ENCODE measurements around the gene PDZRN3. TPM values are rescaled to one million over a fixed set of nuclear protein-coding genes. Genes with fewer than 3 reads are reported as not detected.

PDZRN3 gene
- total and polyA plus RNA-seq, 2 donors (not counting 1 experiment from before 2014, with no cell fraction given), result 14.6 to 56.3 TPM

GRCh38 chr3:73516631-73517030 lies 108.1 kb downstream of the PDZRN3 start:
- Histone ChIP-seq H3K4me2 (ENCODE audit: extremely low read depth, insufficient read depth, low read length) (peak overlapping the region; percentile 4), H3K27me3 (ENCODE audit: control insufficient read depth, insufficient read depth, low read length) (no peaks in the 10 kb centered on the region), H3K4me3 (replicated peaks in 1 of 4; ENCODE audit: control extremely low read depth in 1 of 4, insufficient read depth in 1 of 4, low read depth in 3 of 4, low read length in 4 of 4) (no peak overlapping the region), H3K79me2 (ENCODE audit: control insufficient read depth, insufficient read depth, low read length) (peaks cover 8% of the 10 kb centered on the region), H3K4me1 (ENCODE audit: control insufficient read depth, extremely low read depth, insufficient read depth, low read length) (peaks cover 7% of the 10 kb centered on the region), H3K36me3 (ENCODE audit: control insufficient read depth, insufficient read depth, low read length) (no peaks in the 10 kb centered on the region), H3K27ac (ENCODE audit: insufficient read depth, low read length) (no peak overlapping the region), H3K9me3 (ENCODE audit: control insufficient read depth, insufficient read depth, low read depth, low read length) (no peaks in the 10 kb centered on the region), H3K9ac (ENCODE audit: insufficient read depth, low read length) (no peak overlapping the region), H2AFZ (ENCODE audit: low read length) (no peak overlapping the region), H4K20me1 (ENCODE audit: control insufficient read depth, extremely low read depth, insufficient read depth, low read length) (no peaks in the 10 kb centered on the region)
- no peak for TF ChIP-seq EZH2 (IDR thresholded peaks at IDR 0.05; ENCODE audit: low read length, missing control alignments)
- no peak for TF ChIP-seq CTCF (conservative IDR thresholded peaks at IDR 0.05 in 1 of 2, IDR thresholded peaks at IDR 0.05 in 1 of 2; ENCODE audit: low read depth in 1 of 2, low read length in 2 of 2)
- peak in 1 of 2 donors; percentile 95 for DNase-seq (ENCODE audit: low read depth in 2 of 2)

- H3K27ac ChIP-seq (ENCODE audit: insufficient read depth, low read length), result no peak overlapping the region
- DNase-seq (ENCODE audit: low read depth in 2 of 2), result no peak
- no peaks in the 10 kb centered on the region for H3K9me3 ChIP-seq (ENCODE audit: control insufficient read depth, insufficient read depth, low read depth, low read length)
- no peaks in the 10 kb centered on the region for H3K27me3 ChIP-seq (ENCODE audit: control insufficient read depth, insufficient read depth, low read length)
- no peak overlapping the region for H2AFZ ChIP-seq (ENCODE audit: low read length)
- no peaks in the 10 kb centered on the region for H3K36me3 ChIP-seq (ENCODE audit: control insufficient read depth, insufficient read depth, low read length)
- peaks cover 21% of the 10 kb centered on the region for H3K4me1 ChIP-seq (ENCODE audit: control insufficient read depth, extremely low read depth, insufficient read depth, low read length)
- H4K20me1 ChIP-seq (ENCODE audit: control insufficient read depth, extremely low read depth, insufficient read depth, low read length), result no peaks in the 10 kb centered on the region
- no peak overlapping the region for H3K4me3 ChIP-seq (replicated peaks in 1 of 4; ENCODE audit: control extremely low read depth in 1 of 4, insufficient read depth in 1 of 4, low read depth in 3 of 4, low read length in 4 of 4)
- TF ChIP-seq EZH2 (IDR thresholded peaks at IDR 0.05; ENCODE audit: low read length, missing control alignments), result no peak
- no peak for TF ChIP-seq CTCF (conservative IDR thresholded peaks at IDR 0.05 in 1 of 2, IDR thresholded peaks at IDR 0.05 in 1 of 2; ENCODE audit: low read depth in 1 of 2, low read length in 2 of 2)
- peaks cover 10% of the 10 kb centered on the region for H3K79me2 ChIP-seq (ENCODE audit: control insufficient read depth, insufficient read depth, low read length)
- H3K9ac ChIP-seq (ENCODE audit: insufficient read depth, low read length), result no peak overlapping the region
- H3K4me2 ChIP-seq (ENCODE audit: extremely low read depth, insufficient read depth, low read length), result no peak overlapping the region
These were observed 111.5 kb downstream of the PDZRN3 start for GRCh38 chr3:73513260-73513659.

GRCh38 chr3:73511571-73512525 lies 112.9 kb downstream of the PDZRN3 start:
- DNase-seq (ENCODE audit: low read depth in 2 of 2), result peak in 1 of 2 donors; percentile 76
- H4K20me1 ChIP-seq (ENCODE audit: control insufficient read depth, extremely low read depth, insufficient read depth, low read length), result no peaks in the 10 kb centered on the region
- H3K9ac ChIP-seq (ENCODE audit: insufficient read depth, low read length), result peak overlapping the region; percentile 10

More at GRCh38 chr3:73511571-73512525, 112.9 kb downstream of the PDZRN3 start:
- Histone ChIP-seq H3K27me3 (ENCODE audit: control insufficient read depth, insufficient read depth, low read length) (no peaks in the 10 kb centered on the region), H3K4me1 (ENCODE audit: control insufficient read depth, extremely low read depth, insufficient read depth, low read length) (peaks cover 20% of the 10 kb centered on the region), H3K27ac (ENCODE audit: insufficient read depth, low read length) (peak overlapping the region; percentile 71), H3K9me3 (ENCODE audit: control insufficient read depth, insufficient read depth, low read depth, low read length) (no peaks in the 10 kb centered on the region), H3K36me3 (ENCODE audit: control insufficient read depth, insufficient read depth, low read length) (no peaks in the 10 kb centered on the region), H3K4me2 (ENCODE audit: extremely low read depth, insufficient read depth, low read length) (peak overlapping the region; percentile 90), H3K4me3 (replicated peaks in 1 of 4; ENCODE audit: control extremely low read depth in 1 of 4, insufficient read depth in 1 of 4, low read depth in 3 of 4, low read length in 4 of 4) (peak overlapping the region; percentile 6 to 24 (median 20)), H3K79me2 (ENCODE audit: control insufficient read depth, insufficient read depth, low read length) (peaks cover 10% of the 10 kb centered on the region), H2AFZ (ENCODE audit: low read length) (peak overlapping the region; percentile 51)
- TF ChIP-seq EZH2 (IDR thresholded peaks at IDR 0.05; ENCODE audit: low read length, missing control alignments), result no peak
- no peak for TF ChIP-seq CTCF (conservative IDR thresholded peaks at IDR 0.05 in 1 of 2, IDR thresholded peaks at IDR 0.05 in 1 of 2; ENCODE audit: low read depth in 1 of 2, low read length in 2 of 2)

Data from fibroblast of lung (primary cell).